ENCODE measurements around the gene IFNA13.

The IFNA13 gene

GRCh38 chr9:21357479-21358460, 10.1 kb downstream of the IFNA13 start:
- DNase-seq = no peak

GRCh38 chr9:21350787-21351186, 17.1 kb downstream of the IFNA13 start, which contains the start of gene IFNA6:
IFNA6 (minus strand) TSS chr9:21350887; CDS start chr9:21350887, 0 bp downstream.
- no peak for DNase-seq

- DNase-seq = no peak
Observed at GRCh38 chr9:21348430-21348970, 19.4 kb downstream of the IFNA13 start.

GRCh38 chr9:21340735-21341134, 27.1 kb downstream of the IFNA13 start:
- no peak for DNase-seq

GRCh38 chr9:21336457-21336856, 31.4 kb downstream of the IFNA13 start:
- no peak for DNase-seq

GRCh38 chr9:21334701-21335632, 32.9 kb downstream of the IFNA13 start, which contains the start of gene KLHL9:
KLHL9 (minus strand) TSS chr9:21335404; CDS start chr9:21334859, 545 bp downstream.
- peak; percentile 92 to 94 for DNase-seq

DNA sequence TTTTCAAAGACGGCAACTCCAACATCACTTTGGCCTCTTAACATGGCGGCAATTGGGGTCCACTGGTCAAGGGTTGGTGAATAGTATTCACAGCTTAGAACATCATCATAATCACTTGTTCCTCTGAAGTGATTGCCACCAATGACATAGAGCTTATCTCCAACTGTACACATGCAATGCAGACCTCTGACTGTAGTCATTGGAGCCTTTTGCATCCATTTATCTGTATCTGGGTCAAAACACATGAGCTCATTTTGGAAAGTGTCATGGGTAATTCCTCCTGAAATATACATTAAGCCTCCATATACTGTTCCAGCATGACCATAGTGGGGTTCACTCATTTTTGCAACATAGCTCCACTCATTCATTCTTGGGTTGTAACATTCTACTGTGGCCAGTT, 34.6 kb downstream of the IFNA13 start:
- DNase-seq = no peak

DNA sequence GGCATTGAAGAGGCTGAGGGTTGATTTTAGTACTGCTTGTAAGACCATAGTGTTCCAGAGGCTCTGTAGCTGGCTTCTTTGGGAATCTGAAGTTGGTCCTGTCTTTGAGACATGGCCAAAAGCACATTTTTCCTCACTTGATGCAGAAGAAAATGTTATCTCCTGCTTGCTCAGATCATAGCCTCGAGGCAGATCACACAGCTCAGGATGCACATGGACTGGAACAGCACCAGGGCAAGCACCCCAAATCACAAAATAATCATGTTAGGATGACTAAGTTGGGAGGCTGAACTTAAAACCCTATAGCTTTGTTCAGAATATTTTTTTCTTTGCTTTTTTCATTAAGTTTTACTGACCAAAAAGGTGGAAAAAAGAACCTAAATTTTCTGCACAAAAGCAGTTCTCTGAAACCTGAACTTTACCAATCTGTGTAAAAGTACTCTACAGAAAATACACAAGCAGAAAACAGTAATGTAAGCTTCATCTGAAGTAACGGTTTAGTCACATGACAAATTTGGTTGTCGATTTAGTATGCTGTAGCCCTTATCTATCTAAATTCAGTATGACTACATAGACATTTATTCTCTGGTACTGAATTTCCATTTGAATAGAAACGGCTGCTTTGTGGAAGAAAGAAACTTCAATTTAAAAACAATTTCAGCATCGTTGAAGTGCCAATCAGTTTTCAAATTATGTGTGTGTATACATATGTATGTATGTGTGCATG, 36.0 kb downstream of the IFNA13 start:
- DNase-seq = no peak

GRCh38 chr9:21326526-21327139, 41.2 kb downstream of the IFNA13 start:
- DNase-seq = peak in 1 of 2 experiments; percentile 71

DNA sequence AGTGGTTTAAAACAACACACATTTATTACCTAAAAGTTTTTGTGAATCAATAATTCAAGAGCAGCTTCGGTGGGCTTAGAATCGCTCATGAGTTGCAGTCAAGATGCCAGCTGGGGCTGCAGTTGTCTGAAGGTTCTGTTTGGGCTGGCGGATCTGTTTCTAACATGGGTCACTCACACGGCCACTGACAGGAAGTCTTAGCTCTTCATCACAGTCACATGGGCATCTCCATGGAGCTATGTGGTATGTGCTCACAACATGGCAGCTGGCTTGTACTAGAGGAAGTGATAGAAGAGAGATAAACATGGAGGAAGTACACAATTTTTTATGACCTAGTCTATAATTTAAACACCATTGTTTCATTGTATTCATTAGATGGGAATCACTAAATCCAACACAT, 43.8 kb downstream of the IFNA13 start:
- no peak for DNase-seq

- DNase-seq = no peak
Observed at GRCh38 chr9:21322911-21323461, 44.9 kb downstream of the IFNA13 start.

DNA sequence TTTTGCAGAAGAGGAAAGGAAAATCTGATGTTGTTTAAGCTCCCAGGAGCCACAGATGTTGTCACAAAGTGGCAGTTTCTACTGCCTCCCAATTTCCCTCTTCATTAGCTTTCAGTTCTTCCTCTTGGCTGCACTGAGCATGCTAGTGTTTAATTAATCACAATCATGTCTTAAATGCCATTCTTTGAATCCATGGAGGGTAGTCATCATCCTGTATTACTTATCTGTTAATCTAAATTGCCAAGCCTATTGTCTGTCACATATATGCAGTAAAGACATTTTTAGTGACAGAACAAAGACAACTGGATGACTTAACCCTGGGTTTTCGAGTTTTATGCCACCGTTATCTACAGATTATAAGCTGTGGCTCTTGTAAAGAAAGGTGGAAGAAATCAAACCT, 47.4 kb downstream of the IFNA13 start:
- no peak for DNase-seq

DNA sequence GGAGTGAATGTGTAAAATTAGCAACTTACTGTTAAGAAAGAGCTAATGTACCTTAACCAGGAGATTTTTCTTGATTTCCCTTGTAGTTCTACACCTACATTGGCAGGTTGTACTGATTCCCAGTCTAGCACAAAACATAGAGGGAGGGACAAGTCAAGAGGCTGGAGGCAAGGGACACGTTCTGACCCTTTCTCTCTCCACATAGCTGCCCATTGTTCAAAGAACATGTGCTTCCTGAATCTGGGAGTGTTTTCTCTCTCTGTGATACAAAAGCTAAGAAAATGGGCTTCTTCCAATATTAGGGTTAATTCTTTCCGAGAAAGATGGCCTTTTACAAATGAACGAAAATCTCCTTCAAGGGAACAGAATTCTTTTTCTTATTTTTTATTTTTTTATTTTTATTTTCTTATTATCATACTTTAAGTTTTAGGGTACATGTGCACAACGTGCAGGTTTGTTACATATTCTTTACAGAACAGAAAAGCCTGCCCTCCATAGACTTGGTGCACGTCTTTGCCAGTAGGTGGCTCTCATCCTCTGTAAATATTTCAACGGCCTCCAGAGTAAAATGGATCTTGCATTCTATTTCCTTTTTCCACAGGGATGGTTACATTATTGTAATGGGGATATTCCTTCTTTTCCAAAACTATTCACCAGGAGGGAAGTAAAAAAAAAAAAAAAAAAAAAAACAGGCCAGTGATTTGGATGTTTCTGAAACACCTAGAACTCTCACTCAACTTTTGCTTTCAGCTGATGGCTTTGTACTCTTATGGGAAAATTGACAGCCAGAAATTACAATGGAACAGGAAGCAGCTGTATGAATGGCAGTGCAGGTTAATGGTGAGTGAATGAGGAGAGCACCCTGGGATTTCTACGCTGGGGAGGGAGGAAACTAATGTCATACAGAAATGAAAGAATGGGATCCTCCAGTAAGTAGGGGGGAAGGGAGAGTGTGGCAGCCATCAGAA, 49.6 kb downstream of the IFNA13 start:
- peak; percentile 37 to 68 for DNase-seq

Data from NCI-H446 (cell line).